ENCODE data around the gene PRR30.
"Not testable (repeated sequence)": the region's sequence is repeated elsewhere in the genome, so short reads cannot be mapped to it uniquely, and the experiment has no call there.

DNA sequence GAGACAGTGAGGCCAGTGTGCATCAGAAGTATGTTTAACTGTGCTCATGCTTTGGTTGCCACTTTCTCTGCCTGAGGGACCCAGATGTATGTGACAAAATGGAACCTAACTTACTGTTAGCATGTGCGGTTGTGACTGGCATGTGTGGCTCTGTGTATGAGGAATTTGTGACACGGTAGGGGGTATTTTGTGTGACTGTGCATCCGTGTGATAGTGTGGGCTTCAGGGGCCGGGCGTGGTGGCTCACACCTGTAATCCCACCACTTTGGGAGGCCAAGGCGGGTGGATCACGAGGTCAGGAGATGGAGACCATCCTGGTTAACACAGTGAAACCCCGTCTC lies 19.9 kb downstream of the PRR30 start:
- not testable (repeated sequence) for TF ChIP-seq POLR2A (IDR thresholded peaks at IDR 0.05); CTCF (IDR thresholded peaks at IDR 0.05 in 4 of 5, conservative IDR thresholded peaks at IDR 0.05 in 1 of 5)
